Astrocyte of the cerebellum (primary cell): Measurements from ENCODE around the gene PRKRIP1.

Source experiments
- DNase-seq: peaks from one replicate; pipeline ENCODE4 v3.0.0-alpha.2; 2011; ENCODE audit warnings: low read depth
- H3K4me3 ChIP-seq: 2 replicates; pipeline ENCODE4 v1.5.1; 2011; ENCODE audit warnings: mild to moderate bottlenecking, low read depth, low read length, moderate library complexity
- CTCF ChIP-seq: IDR thresholded peaks from 2 replicates; pipeline ENCODE4 v1.5.1; 2012; ENCODE audit warnings: low read length, low read depth, moderate library complexity, mild to moderate bottlenecking; ENCODE audit errors: missing control alignments
- in situ Hi-C: cut with HindIII; loops from 2 replicates; pipeline ENCODE4 v1.10.0; 2017; ENCODE audit warnings: low sequenced_read_pairs

Gene PRKRIP1

GRCh38 chr7:102466097-102466496 lies 69.9 kb downstream of the PRKRIP1 start:
- in situ Hi-C loops = no loop called here
- TF ChIP-seq CTCF = no peak
- no peak overlapping the region for H3K4me3 ChIP-seq
- no peak for DNase-seq

GRCh38 chr7:102467581-102468477 lies 71.7 kb downstream of the PRKRIP1 start:
- no peak for DNase-seq
- no peak for TF ChIP-seq CTCF
- in situ Hi-C loops = no loop called here
- no peak overlapping the region for H3K4me3 ChIP-seq

- no peak for DNase-seq
- in situ Hi-C loops = no loop called here
- no peak for TF ChIP-seq CTCF
- H3K4me3 ChIP-seq = no peak overlapping the region
Measured at GRCh38 chr7:102468478-102469350, 72.6 kb downstream of the PRKRIP1 start.

GRCh38 chr7:102469351-102469971 lies 73.3 kb downstream of the PRKRIP1 start:
- no peak for TF ChIP-seq CTCF
- in situ Hi-C loops = no loop called here
- no peak overlapping the region for H3K4me3 ChIP-seq
- no peak for DNase-seq

GRCh38 chr7:102469972-102470825 lies 74.0 kb downstream of the PRKRIP1 start:
- no peak overlapping the region for H3K4me3 ChIP-seq
- TF ChIP-seq CTCF = no peak
- DNase-seq = no peak
- in situ Hi-C loops = no loop called here
